CD14-positive monocyte (primary cell): Measurements from ENCODE around the gene SIM1. TPM values are rescaled to one million over a fixed set of nuclear protein-coding genes. Genes with fewer than 3 reads are reported as not detected.

ENCODE experiments used
- DNase-seq, 3 donors: peaks; one replicate each; pipeline ENCODE4 v3.0.0-alpha.2; 2011 to 2022
- H2AFZ ChIP-seq: 2 replicates; pipeline ENCODE4 v1.6.0; 2012; ENCODE audit warnings: mild to moderate bottlenecking, low read depth, low read length, inconsistent platforms; ENCODE audit not compliant: insufficient read depth, poor library complexity, severe bottlenecking
- H3K27ac ChIP-seq, 2 donors: 1 replicate in 1 of 2; 2 replicates in 1 of 2; pipeline ENCODE4 v1.5.1; 2012 to 2013; ENCODE audit warnings: low read length in 2 of 2, control low read depth in 1 of 2, inconsistent platforms in 1 of 2, low read depth in 1 of 2, mild to moderate bottlenecking in 1 of 2
- H3K27me3 ChIP-seq, 2 donors: one replicate each; pipeline versions ENCODE4 v1.6.0 to v1.6.1; 2011 to 2013; ENCODE audit warnings: low read length in 2 of 2; ENCODE audit not compliant: control insufficient read depth in 2 of 2, insufficient read depth in 2 of 2
- H3K36me3 ChIP-seq, 2 donors: replicated peaks in 1 of 2; 1 replicate in 1 of 2; 2 replicates in 1 of 2; pipeline versions ENCODE4 v1.5.1 to v1.6.1; 2012 to 2013; ENCODE audit warnings: low read length in 2 of 2, control low read depth in 1 of 2, inconsistent platforms in 1 of 2, mild to moderate bottlenecking in 1 of 2; ENCODE audit not compliant: insufficient read depth in 2 of 2, control insufficient read depth in 1 of 2
- H3K4me1 ChIP-seq, 2 donors: 1 replicate in 1 of 2; 2 replicates in 1 of 2; pipeline versions ENCODE4 v1.5.1 to v1.6.1; 2012 to 2013; ENCODE audit warnings: low read length in 2 of 2, control low read depth in 1 of 2, inconsistent platforms in 1 of 2, mild to moderate bottlenecking in 1 of 2, moderate library complexity in 1 of 2; ENCODE audit not compliant: insufficient read depth in 2 of 2, control insufficient read depth in 1 of 2
- H3K4me2 ChIP-seq: replicated peaks from 2 replicates; pipeline ENCODE3; 2012; ENCODE audit warnings: low read length, moderate library complexity, mild to moderate bottlenecking; ENCODE audit not compliant: poor library complexity, severe bottlenecking; ENCODE audit errors: extremely low read depth
- H3K4me3 ChIP-seq, 3 experiments: fragments of 200-600 bp in 1 of 3; sonication (generic) in 1 of 3; replicated peaks in 1 of 3; 1 replicate in 2 of 3; 2 replicates in 1 of 3; pipeline ENCODE4 v1.5.1; 2011 to 2013; ENCODE audit warnings: low read length in 3 of 3, mild to moderate bottlenecking in 3 of 3, control low read depth in 2 of 3, low read depth in 2 of 3, inconsistent platforms in 1 of 3, moderate library complexity in 1 of 3
- H3K79me2 ChIP-seq: 2 replicates; pipeline ENCODE4 v1.6.0; 2012; ENCODE audit warnings: mild to moderate bottlenecking, control low read depth, inconsistent platforms, low read length, moderate library complexity; ENCODE audit not compliant: insufficient read depth
- H3K9ac ChIP-seq: 2 replicates; pipeline ENCODE4 v1.6.0; 2017; ENCODE audit warnings: low read length, mild to moderate bottlenecking; ENCODE audit not compliant: insufficient read depth, poor library complexity, severe bottlenecking
- H3K9me3 ChIP-seq, 2 donors: replicated peaks in 1 of 2; 1 replicate in 1 of 2; 2 replicates in 1 of 2; pipeline versions ENCODE4 v1.5.1 to v1.6.1; 2012 to 2013; ENCODE audit warnings: low read length in 2 of 2, control low read depth in 1 of 2; ENCODE audit not compliant: control insufficient read depth in 1 of 2, insufficient read depth in 1 of 2
- H4K20me1 ChIP-seq: 2 replicates; pipeline ENCODE4 v1.6.0; 2012; ENCODE audit warnings: mild to moderate bottlenecking, low read length, control low read depth, moderate library complexity; ENCODE audit not compliant: insufficient read depth
- H3K27ac Mint-ChIP-seq, 7 donors: one replicate each; pipeline ENCODE4 v1.8.0; 2020; ENCODE audit warnings: mild to moderate bottlenecking in 7 of 7, mixed read lengths in 7 of 7, moderate library complexity in 6 of 7, inconsistent platforms in 2 of 7
- H3K27me3 Mint-ChIP-seq, 3 donors: one replicate each; pipeline ENCODE4 v1.8.0; 2021 to 2022; ENCODE audit warnings: low read depth in 3 of 3, mild to moderate bottlenecking in 3 of 3, mixed read lengths in 3 of 3, moderate library complexity in 3 of 3, inconsistent platforms in 1 of 3
- H3K36me3 Mint-ChIP-seq, 2 donors: one replicate each; pipeline ENCODE4 v1.8.0; 2020; ENCODE audit warnings: mixed read lengths in 2 of 2, inconsistent platforms in 1 of 2, mild to moderate bottlenecking in 1 of 2
- H3K4me1 Mint-ChIP-seq: one replicate; pipeline ENCODE4 v1.8.0; 2020; ENCODE audit warnings: mild to moderate bottlenecking, mixed read lengths
- H3K4me3 Mint-ChIP-seq, 2 donors: one replicate each; pipeline ENCODE4 v1.8.0; 2020; ENCODE audit warnings: mild to moderate bottlenecking in 2 of 2, mixed read lengths in 2 of 2, moderate library complexity in 1 of 2
- H3K9me3 Mint-ChIP-seq, 7 donors: one replicate each; pipeline ENCODE4 v1.8.0; 2020 to 2022; ENCODE audit warnings: mixed read lengths in 7 of 7, mild to moderate bottlenecking in 6 of 7, moderate library complexity in 6 of 7, inconsistent platforms in 2 of 7
- WGBS: methylation state at CpG from one replicate; pipeline ENCODE4 v1.1.5; 2013; ENCODE audit warnings: missing lambda C conversion rate; ENCODE audit not compliant: insufficient coverage; 5-methylcytosine and 5-hydroxymethylcytosine counted together
- intact Hi-C, 2 donors: fragments of 100-400 bp; cut with micrococcal nuclease; formaldehyde crosslinking; loops; one replicate each; pipeline versions ENCODE4 v1.15.0 to v1.15.1; 2023
- polyA plus RNA-seq, 3 donors: library from polyadenylated mRNA; depleted of rRNA in 1 of 3; unstranded in 2 of 3; stranded (reverse) in 1 of 3; fragments of 300-500 nt in 2 of 3; fragments of >200 nt in 1 of 3; fragmentation: Illumina TruSeq in 2 of 3; gene quantifications; 1 replicate in 2 of 3; 2 replicates in 1 of 3; pipeline ENCODE4 v1.2.3, GENCODE V29; 2012 to 2021
- TF ChIP-seq, protein P1 (sequence below): fragments of 200-600 bp; IDR thresholded peaks from one replicate; pipeline ENCODE4 v1.8.0; 2022; ENCODE audit warnings: antibody characterized with exemption, mild to moderate bottlenecking

Gene SIM1
- polyA plus RNA-seq, 3 donors, result not detected

DNA sequence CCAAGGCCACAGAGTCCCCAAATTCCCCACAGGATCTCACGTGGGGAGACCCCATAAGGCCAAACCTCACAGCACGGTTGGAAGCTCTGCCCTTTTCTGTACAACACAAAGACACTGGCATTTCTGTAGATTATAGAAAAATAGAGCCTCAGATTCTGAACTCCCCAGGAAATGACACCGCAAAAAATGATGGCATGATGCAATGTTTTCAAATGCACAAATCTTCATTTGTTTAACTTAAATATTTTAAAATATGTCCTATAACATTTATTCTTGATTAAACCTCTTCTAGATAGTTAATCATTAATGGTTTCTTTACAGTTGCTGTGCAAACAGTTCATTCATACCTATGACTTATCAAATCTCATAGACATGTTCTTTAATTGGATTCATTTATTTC lies 33.8 kb downstream of the SIM1 start:
- Histone ChIP-seq H3K9me3 (no peaks in the 10 kb centered on the region), H2AFZ (no peak overlapping the region), H4K20me1 (no peaks in the 10 kb centered on the region), H3K36me3 (no peaks in the 10 kb centered on the region), H3K4me2 (no peak overlapping the region), H3K79me2 (no peaks in the 10 kb centered on the region), H3K9ac (no peak overlapping the region), H3K27ac (no peak overlapping the region), H3K4me1 (no peaks in the 10 kb centered on the region), H3K27me3 (peaks cover 0 to 3% of the 10 kb centered on the region in 2 donors), H3K4me3 (no peak overlapping the region)
- Mint-ChIP-seq H3K27ac (no peak overlapping the region), H3K4me1 (no peaks in the 10 kb centered on the region), H3K36me3 (no peaks in the 10 kb centered on the region), H3K4me3 (no peak overlapping the region), H3K9me3 (peaks cover 0 to 8% (median 1%) of the 10 kb centered on the region in 7 donors), H3K27me3 (peaks cover 3 to 5% (median 5%) of the 10 kb centered on the region in 3 donors)
- TF ChIP-seq, protein P1, sequence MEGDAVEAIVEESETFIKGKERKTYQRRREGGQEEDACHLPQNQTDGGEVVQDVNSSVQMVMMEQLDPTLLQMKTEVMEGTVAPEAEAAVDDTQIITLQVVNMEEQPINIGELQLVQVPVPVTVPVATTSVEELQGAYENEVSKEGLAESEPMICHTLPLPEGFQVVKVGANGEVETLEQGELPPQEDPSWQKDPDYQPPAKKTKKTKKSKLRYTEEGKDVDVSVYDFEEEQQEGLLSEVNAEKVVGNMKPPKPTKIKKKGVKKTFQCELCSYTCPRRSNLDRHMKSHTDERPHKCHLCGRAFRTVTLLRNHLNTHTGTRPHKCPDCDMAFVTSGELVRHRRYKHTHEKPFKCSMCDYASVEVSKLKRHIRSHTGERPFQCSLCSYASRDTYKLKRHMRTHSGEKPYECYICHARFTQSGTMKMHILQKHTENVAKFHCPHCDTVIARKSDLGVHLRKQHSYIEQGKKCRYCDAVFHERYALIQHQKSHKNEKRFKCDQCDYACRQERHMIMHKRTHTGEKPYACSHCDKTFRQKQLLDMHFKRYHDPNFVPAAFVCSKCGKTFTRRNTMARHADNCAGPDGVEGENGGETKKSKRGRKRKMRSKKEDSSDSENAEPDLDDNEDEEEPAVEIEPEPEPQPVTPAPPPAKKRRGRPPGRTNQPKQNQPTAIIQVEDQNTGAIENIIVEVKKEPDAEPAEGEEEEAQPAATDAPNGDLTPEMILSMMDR, result no peak
- no CpG with 5 or more reads among the region's 3 CpGs for WGBS
- intact Hi-C loops, result no loop called here
- no peak for DNase-seq

DNA sequence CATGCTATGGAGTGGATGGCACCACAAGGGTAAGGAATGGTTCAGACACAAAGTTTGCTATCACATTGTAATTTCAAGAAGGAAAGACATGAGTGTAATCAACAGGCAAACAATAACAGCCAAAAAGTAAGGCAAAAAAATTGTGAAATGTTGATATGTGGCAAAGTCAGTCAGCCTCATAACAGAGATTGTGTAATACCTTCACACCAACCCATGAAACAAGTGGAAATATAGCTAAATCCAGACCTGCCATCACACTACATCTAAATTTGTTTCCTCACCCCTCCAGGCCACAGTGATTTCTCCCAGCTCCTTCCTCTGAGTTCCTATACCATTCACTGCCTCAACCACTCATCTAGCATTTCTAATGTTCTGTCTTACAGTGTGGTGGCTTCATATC lies 37.3 kb downstream of the SIM1 start:
- peaks cover 0 to 8% (median 0%) of the 10 kb centered on the region in 7 donors for H3K9me3 Mint-ChIP-seq

More for the DNA sequence above, 37.3 kb downstream of the SIM1 start:
- Histone ChIP-seq H3K79me2 (no peaks in the 10 kb centered on the region), H3K4me1 (no peaks in the 10 kb centered on the region), H3K4me3 (no peak overlapping the region), H3K9me3 (no peaks in the 10 kb centered on the region), H3K36me3 (no peaks in the 10 kb centered on the region), H4K20me1 (no peaks in the 10 kb centered on the region), H2AFZ (no peak overlapping the region), H3K9ac (no peak overlapping the region), H3K4me2 (no peak overlapping the region), H3K27ac (no peak overlapping the region), H3K27me3 (no peaks in the 10 kb centered on the region)
- Mint-ChIP-seq H3K36me3 (no peaks in the 10 kb centered on the region), H3K4me1 (no peaks in the 10 kb centered on the region), H3K27me3 (peaks cover 0 to 3% (median 1%) of the 10 kb centered on the region in 3 donors), H3K4me3 (no peak overlapping the region), H3K27ac (no peak overlapping the region)
- intact Hi-C loops, result no loop called here
- TF ChIP-seq, protein P1, result no peak
- no peak for DNase-seq
